GM23248 (cell line): ENCODE data around the gene BHLHA15.

ENCODE experiments used
- EZH2 ChIP-seq: fragments of 200-600 bp; sonication (generic); IDR thresholded peaks from 2 replicates; pipeline ENCODE4 v1.6.1; 2018; ENCODE audit warnings: antibody characterized with exemption, mild to moderate bottlenecking; ENCODE audit not compliant: insufficient read depth, poor library complexity, severe bottlenecking
- EZH2phosphoT487 ChIP-seq: fragments of 200-600 bp; sonication (generic); IDR thresholded peaks from 2 replicates; pipeline ENCODE4 v1.6.1; 2018; ENCODE audit warnings: antibody characterized with exemption, moderate library complexity, mild to moderate bottlenecking, low read depth; ENCODE audit not compliant: insufficient read depth

GRCh38 chr7:98177553-98177952 is 33.7 kb upstream of the BHLHA15 start:
- no peak for TF ChIP-seq EZH2
- TF ChIP-seq EZH2phosphoT487: no peak
